ENCODE measurements around the gene FAM200B.

Gene FAM200B

GRCh38 chr4:15674926-15675325 is 6.7 kb upstream of the FAM200B start:
- Histone ChIP-seq H3K4me3 (IDR thresholded peaks at IDR 0.05; ENCODE audit: insufficient read depth, low read depth, low read length) (no peak overlapping the region), H3K79me2 (ENCODE audit: insufficient read depth, low read depth) (0 out of 2 replicates have a peak, but pooled peaks cover 6% of the 10 kb centered on the region), H2AFZ (ENCODE audit: low read depth) (no peak overlapping the region), H4K20me1 (ENCODE audit: insufficient read depth) (no peaks in the 10 kb centered on the region), H3K9ac (no peak overlapping the region), H3K4me1 (ENCODE audit: low read depth, poor library complexity, severe bottlenecking) (no peaks in the 10 kb centered on the region), H3K27ac (no peak overlapping the region), H3K36me3 (ENCODE audit: insufficient read depth) (no peaks in the 10 kb centered on the region), H3K4me2 (no peak overlapping the region), H3K27me3 (ENCODE audit: insufficient read depth, low read depth) (no peaks in the 10 kb centered on the region)
- TF ChIP-seq CTCF (conservative IDR thresholded peaks at IDR 0.05; ENCODE audit: low read depth, low read length): no peak

GRCh38 chr4:15675356-15675755 is 6.3 kb upstream of the FAM200B start:
- no peak for TF ChIP-seq CTCF (conservative IDR thresholded peaks at IDR 0.05; ENCODE audit: low read depth, low read length)
- no peaks in the 10 kb centered on the region for H3K4me1 ChIP-seq (ENCODE audit: low read depth, poor library complexity, severe bottlenecking)
- no peak overlapping the region for H3K4me2 ChIP-seq
- H3K79me2 ChIP-seq (ENCODE audit: insufficient read depth, low read depth): 0 out of 2 replicates have a peak, but pooled peaks cover 6% of the 10 kb centered on the region
- H3K4me3 ChIP-seq (IDR thresholded peaks at IDR 0.05; ENCODE audit: insufficient read depth, low read depth, low read length): no peak overlapping the region
- H2AFZ ChIP-seq (ENCODE audit: low read depth): no peak overlapping the region
- no peaks in the 10 kb centered on the region for H4K20me1 ChIP-seq (ENCODE audit: insufficient read depth)
- H3K27ac ChIP-seq: no peak overlapping the region
- H3K27me3 ChIP-seq (ENCODE audit: insufficient read depth, low read depth): no peaks in the 10 kb centered on the region
- H3K36me3 ChIP-seq (ENCODE audit: insufficient read depth): no peaks in the 10 kb centered on the region
- no peak overlapping the region for H3K9ac ChIP-seq

DNA sequence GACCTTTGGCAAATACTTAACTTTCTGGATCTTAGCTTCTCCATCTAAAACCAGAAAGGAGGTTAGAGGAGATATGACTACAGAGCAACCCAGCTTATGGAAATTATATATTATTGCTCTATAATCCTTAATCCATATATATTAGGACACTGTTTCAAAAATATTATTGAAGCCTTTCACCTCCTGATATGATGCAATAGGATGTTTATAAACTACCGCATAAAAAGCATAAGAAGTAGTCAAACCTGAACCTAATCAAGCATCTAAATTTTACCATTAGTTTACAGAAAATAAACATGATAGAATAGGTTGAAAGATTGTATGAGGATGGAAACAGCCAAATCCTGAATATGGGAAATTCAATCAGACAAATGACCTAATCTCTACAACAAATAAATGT is 5.6 kb upstream of the FAM200B start:
- H3K9ac ChIP-seq: no peak overlapping the region
- H3K27ac ChIP-seq: no peak overlapping the region
- no peak overlapping the region for H3K4me2 ChIP-seq
- H4K20me1 ChIP-seq (ENCODE audit: insufficient read depth): no peaks in the 10 kb centered on the region
- H3K27me3 ChIP-seq (ENCODE audit: insufficient read depth, low read depth): no peaks in the 10 kb centered on the region
- H3K4me1 ChIP-seq (ENCODE audit: low read depth, poor library complexity, severe bottlenecking): no peaks in the 10 kb centered on the region
- no peaks in the 10 kb centered on the region for H3K36me3 ChIP-seq (ENCODE audit: insufficient read depth)
- no peak for TF ChIP-seq CTCF (conservative IDR thresholded peaks at IDR 0.05; ENCODE audit: low read depth, low read length)
- H3K79me2 ChIP-seq (ENCODE audit: insufficient read depth, low read depth): 0 out of 2 replicates have a peak, but pooled peaks cover 6% of the 10 kb centered on the region
- no peak overlapping the region for H3K4me3 ChIP-seq (IDR thresholded peaks at IDR 0.05; ENCODE audit: insufficient read depth, low read depth, low read length)
- H2AFZ ChIP-seq (ENCODE audit: low read depth): no peak overlapping the region

- Histone ChIP-seq H3K27ac (no peak overlapping the region), H3K9ac (no peak overlapping the region)
These were observed 4.7 kb upstream of the FAM200B start for GRCh38 chr4:15676899-15677298.

More at GRCh38 chr4:15676899-15677298, 4.7 kb upstream of the FAM200B start:
- Histone ChIP-seq H4K20me1 (ENCODE audit: insufficient read depth) (no peaks in the 10 kb centered on the region), H3K4me3 (IDR thresholded peaks at IDR 0.05; ENCODE audit: insufficient read depth, low read depth, low read length) (no peak overlapping the region), H3K79me2 (ENCODE audit: insufficient read depth, low read depth) (0 out of 2 replicates have a peak, but pooled peaks cover 6% of the 10 kb centered on the region), H3K27me3 (ENCODE audit: insufficient read depth, low read depth) (no peaks in the 10 kb centered on the region), H3K4me2 (no peak overlapping the region), H2AFZ (ENCODE audit: low read depth) (no peak overlapping the region), H3K4me1 (ENCODE audit: low read depth, poor library complexity, severe bottlenecking) (no peaks in the 10 kb centered on the region), H3K36me3 (ENCODE audit: insufficient read depth) (no peaks in the 10 kb centered on the region)
- TF ChIP-seq CTCF (conservative IDR thresholded peaks at IDR 0.05; ENCODE audit: low read depth, low read length): no peak

All from KMS-11 (cell line).